Naive thymus-derived CD4-positive, alpha-beta T cell (primary cell): Measurements from ENCODE around the gene POLG2. TPM values are rescaled to one million over a fixed set of nuclear protein-coding genes. Genes with fewer than 3 reads are reported as not detected.

Experiments used
- ATAC-seq: fragments of 150-1000 bp; cut with Tn5 transposase; 2 replicates; pipeline ENCODE4 v1.10.0; 2021; ENCODE audit warnings: mild to moderate bottlenecking, moderate library complexity
- CTCF ChIA-PET: fragments of 350-600 bp; sonication (Branson Sonifier 250); formaldehyde crosslinking; loops from one replicate; lab custom pipeline; 2021; ENCODE audit warnings: antibody characterized with exemption; lab: Charles Lee
- POLR2A ChIA-PET: fragments of 350-600 bp; sonication (Branson Sonifier 250); formaldehyde crosslinking; loops from one replicate; lab custom pipeline; 2021; ENCODE audit warnings: antibody characterized with exemption, inconsistent platforms; lab: Charles Lee
- DNase-seq, 9 donors: peaks; one replicate each; pipeline versions ENCODE4 v3.0.0 to v3.0.0-alpha.2; 2020 to 2022; ENCODE audit warnings: mixed read lengths in 1 of 9
- H3K27ac ChIP-seq: one replicate; pipeline ENCODE4 v1.7.0; 2013; ENCODE audit warnings: mild to moderate bottlenecking, low read depth, low read length, moderate library complexity
- H3K27me3 ChIP-seq, 2 donors: one replicate each; pipeline ENCODE4 v1.7.0; 2013; ENCODE audit warnings: low read length in 2 of 2, mild to moderate bottlenecking in 2 of 2, moderate library complexity in 2 of 2; ENCODE audit not compliant: control insufficient read depth in 2 of 2, insufficient read depth in 2 of 2
- H3K36me3 ChIP-seq, 3 experiments: 1 replicate in 2 of 3; 2 replicates in 1 of 3; pipeline ENCODE4 v1.7.0; 2013; ENCODE audit warnings: low read length in 3 of 3, mild to moderate bottlenecking in 3 of 3, moderate library complexity in 1 of 3; ENCODE audit not compliant: insufficient read depth in 3 of 3, control insufficient read depth in 2 of 3
- H3K4me1 ChIP-seq, 2 donors: one replicate each; pipeline ENCODE4 v1.7.0; 2013; ENCODE audit warnings: low read length in 2 of 2, mild to moderate bottlenecking in 2 of 2, moderate library complexity in 1 of 2; ENCODE audit not compliant: control insufficient read depth in 2 of 2, insufficient read depth in 2 of 2
- H3K4me3 ChIP-seq: 2 replicates; pipeline ENCODE4 v1.7.0; 2013; ENCODE audit warnings: mild to moderate bottlenecking, low read length
- H3K9me3 ChIP-seq, 3 experiments: 1 replicate in 2 of 3; 2 replicates in 1 of 3; pipeline ENCODE4 v1.7.0; 2013; ENCODE audit warnings: low read length in 3 of 3; ENCODE audit not compliant: control insufficient read depth in 2 of 3
- H3K27ac Mint-ChIP-seq, 9 donors: one replicate each; pipeline ENCODE4 v1.8.0; 2020 to 2022; ENCODE audit warnings: mixed read lengths in 9 of 9, mild to moderate bottlenecking in 8 of 9, moderate library complexity in 5 of 9, inconsistent platforms in 2 of 9
- H3K27me3 Mint-ChIP-seq, 5 donors: one replicate each; pipeline ENCODE4 v1.8.0; 2021 to 2022; ENCODE audit warnings: mixed read lengths in 5 of 5, mild to moderate bottlenecking in 1 of 5
- H3K36me3 Mint-ChIP-seq, 5 donors: one replicate each; pipeline ENCODE4 v1.8.0; 2020 to 2022; ENCODE audit warnings: mixed read lengths in 5 of 5, mild to moderate bottlenecking in 3 of 5, inconsistent platforms in 1 of 5
- H3K4me1 Mint-ChIP-seq, 7 donors: one replicate each; pipeline ENCODE4 v1.8.0; 2020 to 2022; ENCODE audit warnings: mixed read lengths in 7 of 7, mild to moderate bottlenecking in 3 of 7, inconsistent platforms in 1 of 7
- H3K4me3 Mint-ChIP-seq, 10 donors: one replicate each; pipeline ENCODE4 v1.8.0; 2020 to 2022; ENCODE audit warnings: mild to moderate bottlenecking in 10 of 10, mixed read lengths in 10 of 10, moderate library complexity in 6 of 10, inconsistent platforms in 2 of 10
- H3K9me3 Mint-ChIP-seq, 11 donors: one replicate each; pipeline ENCODE4 v1.8.0; 2020 to 2022; ENCODE audit warnings: mixed read lengths in 11 of 11, mild to moderate bottlenecking in 4 of 11, inconsistent platforms in 1 of 11, moderate library complexity in 1 of 11
- intact Hi-C, 2 donors: fragments of 100-400 bp; cut with micrococcal nuclease; formaldehyde crosslinking; loops; one replicate each; pipeline ENCODE4 v1.15.1; 2023
- polyA plus RNA-seq, 2 donors: library from polyadenylated mRNA; unstranded; fragments of 300-500 nt; fragmentation: Illumina TruSeq; gene quantifications; one replicate each; pipeline ENCODE4 v1.2.3, GENCODE V29; 2021
- total RNA-seq, 6 experiments: library from RNA in 5 of 6; stranded (reverse) in 5 of 6; gene quantifications; 1 replicate in 5 of 6; 2 replicates in 1 of 6; pipeline ENCODE4 v1.2.3 and lab custom pipeline; 2021 to 2026

Gene POLG2
- total and polyA plus RNA-seq, 7 experiments from 2014 or later: 7.4 to 69.6 (median 41.5) TPM

DNA sequence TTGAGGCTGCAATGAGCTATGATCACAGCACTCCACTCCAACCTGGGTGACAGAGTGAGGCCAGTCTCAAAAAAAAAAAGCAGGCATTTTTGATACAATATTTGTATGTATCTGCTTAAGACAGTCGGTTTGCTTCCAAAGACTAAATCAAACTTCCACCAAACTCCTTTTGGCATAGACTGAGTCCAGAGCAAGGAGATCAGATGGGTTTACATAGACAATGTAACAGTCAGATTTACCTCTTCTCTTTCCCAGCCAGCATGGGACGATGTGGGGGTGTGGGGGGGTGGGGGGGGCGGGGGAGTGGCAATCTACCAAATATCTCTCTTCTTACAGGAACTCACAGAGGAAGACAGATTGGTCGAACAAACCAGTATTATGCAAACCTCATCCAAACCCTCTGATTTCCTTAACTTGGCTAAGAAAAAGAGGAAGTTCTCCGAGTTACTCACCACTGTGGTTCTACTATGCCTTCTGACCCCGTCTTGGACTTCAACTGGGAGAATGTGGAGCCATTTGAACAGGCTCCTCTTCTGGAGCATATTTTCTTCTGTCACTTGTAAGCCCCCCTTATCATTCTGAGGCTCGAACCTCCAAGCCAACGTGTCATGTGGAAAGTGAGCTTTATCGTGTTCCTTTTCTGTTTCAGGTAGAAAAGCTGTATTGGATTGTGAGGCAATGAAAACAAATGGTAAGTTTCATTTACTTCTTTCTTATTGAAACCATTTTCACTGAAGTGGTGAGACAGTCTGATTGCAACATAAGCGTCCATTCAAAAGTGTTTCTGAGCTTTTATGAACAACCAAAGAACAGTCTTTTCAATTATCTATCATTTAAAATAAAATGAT lies 48.0 kb downstream of the POLG2 start, which contains the start of gene MILR1:
Gene MILR1, plus strand, starts transcription at position 451 of the 848 bp plus-strand sequence. Its CDS starts 54 bp downstream, at position 505.
- H3K4me1 Mint-ChIP-seq: peaks cover 5 to 25% (median 9%) of the 10 kb centered on the region in 7 donors
- no peaks in the 10 kb centered on the region for H3K36me3 Mint-ChIP-seq
- peak within 1 kb of the TSS in 6 of 10 donors; percentile 36 to 73 (median 60) for H3K4me3 Mint-ChIP-seq
- no peaks in the 10 kb centered on the region for H3K36me3 ChIP-seq
- H3K27ac Mint-ChIP-seq: peak within 1 kb of the TSS in 8 of 9 donors; percentile 21 to 92 (median 58)
- no peaks in the 10 kb centered on the region for H3K9me3 Mint-ChIP-seq
- H3K27me3 ChIP-seq: no peaks in the 10 kb centered on the region
- peaks cover 0 to 2% (median 0%) of the 10 kb centered on the region in 5 donors for H3K27me3 Mint-ChIP-seq
- no peak within 1 kb of the TSS for H3K27ac ChIP-seq
- ChIA-PET POLR2A (interaction anchor here (1.3 to 1.6 kb wide), 3 partner anchors 42 to 56 kb away, joined by 3 to 7 read pairs (median 5); no protein-coding TSS in a partner anchor), CTCF (interaction anchor here (0.5 to 1.5 kb wide), 3 partner anchors 27 to 281 kb away, joined by 3 to 4 read pairs (median 4); no protein-coding TSS in a partner anchor)
- H3K9me3 ChIP-seq: no peaks in the 10 kb centered on the region
- H3K4me3 ChIP-seq: no peak within 1 kb of the TSS
- ATAC-seq: peak; percentile 93
- intact Hi-C loops: no loop called here
- DNase-seq: no peak
- no peaks in the 10 kb centered on the region for H3K4me1 ChIP-seq

DNA sequence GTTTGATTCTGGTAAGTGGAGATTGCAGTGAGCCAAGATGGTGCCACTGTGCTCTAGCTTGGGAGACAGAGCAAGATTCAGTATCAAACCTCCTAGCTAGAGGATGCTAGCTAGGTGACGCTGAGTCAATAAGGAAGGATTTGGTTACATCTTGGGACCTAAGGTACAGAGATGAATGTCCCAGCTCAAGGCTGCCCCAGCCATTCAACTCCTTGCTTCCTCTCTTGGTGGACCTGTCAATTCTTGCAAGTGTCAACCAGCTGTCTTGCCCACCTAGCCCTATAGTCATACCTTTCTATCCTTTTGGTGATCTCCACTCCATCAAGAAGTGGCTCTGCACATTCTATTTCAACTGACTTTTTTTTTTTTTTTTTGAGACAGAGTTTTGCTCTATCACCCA lies 49.3 kb downstream of the POLG2 start:
- no peak overlapping the region for H3K4me3 ChIP-seq
- no peaks in the 10 kb centered on the region for H3K27me3 ChIP-seq
- ATAC-seq (no peak), DNase-seq (no peak)
- Mint-ChIP-seq H3K9me3 (no peaks in the 10 kb centered on the region), H3K4me1 (peaks cover 10 to 35% (median 20%) of the 10 kb centered on the region in 7 donors), H3K27me3 (no peaks in the 10 kb centered on the region), H3K36me3 (no peaks in the 10 kb centered on the region), H3K27ac (peak overlapping the region in 1 of 9 donors; percentile 43), H3K4me3 (no peak overlapping the region)
- POLR2A ChIA-PET: interaction anchor here (0.7 to 1.6 kb wide), 3 partner anchors 51 to 665 kb away, joined by 3 to 6 read pairs (median 5); no protein-coding TSS in a partner anchor
- intact Hi-C loops: no loop called here
- no peak overlapping the region for H3K27ac ChIP-seq
- CTCF ChIA-PET: no interaction called here
- no peaks in the 10 kb centered on the region for H3K9me3 ChIP-seq
- H3K36me3 ChIP-seq: no peaks in the 10 kb centered on the region
- H3K4me1 ChIP-seq: peaks cover 3% of the 10 kb centered on the region in 2 donors

DNA sequence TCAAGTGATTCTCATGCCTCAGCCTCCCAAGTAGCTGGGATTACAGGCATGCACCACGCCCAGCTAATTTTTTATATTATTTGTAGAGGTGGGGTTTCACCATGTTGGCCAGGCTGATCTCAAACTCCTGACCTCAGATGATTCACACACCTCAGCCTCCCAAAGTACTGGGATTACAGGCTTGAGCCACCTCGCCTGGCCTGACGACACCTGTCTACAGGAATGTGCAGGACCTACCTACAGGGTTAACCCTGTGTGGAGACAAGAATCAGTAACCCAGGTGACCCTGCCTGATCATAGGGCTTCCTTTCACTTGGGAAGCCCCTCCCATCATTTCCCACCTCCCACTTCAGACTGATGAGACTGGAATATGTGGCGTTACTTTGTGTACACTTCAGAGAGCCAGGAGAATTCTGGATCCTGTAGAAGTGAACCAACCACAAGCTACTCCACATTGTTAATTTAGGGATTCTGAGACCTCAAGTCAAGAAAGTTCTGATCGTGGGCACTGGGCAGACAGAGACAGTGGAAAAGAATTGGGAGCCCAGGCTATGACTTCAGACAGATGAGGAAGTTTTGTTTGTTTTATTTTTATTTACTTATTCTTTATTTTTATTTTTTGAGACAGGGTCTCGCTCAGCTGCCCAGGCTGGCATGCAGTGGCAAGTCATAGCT lies 53.6 kb downstream of the POLG2 start:
- POLR2A ChIA-PET: interaction anchor here (1.5 kb wide), 1 partner anchor 13 kb away, joined by 7 read pairs; no protein-coding TSS in a partner anchor
- H3K27ac Mint-ChIP-seq: peak overlapping the region in 4 of 9 donors; percentile 9 to 85 (median 62)
- Histone ChIP-seq H3K4me3 (no peak overlapping the region), H3K27me3 (no peaks in the 10 kb centered on the region), H3K36me3 (no peaks in the 10 kb centered on the region), H3K4me1 (peaks cover 7 to 12% of the 10 kb centered on the region in 2 donors), H3K9me3 (peaks cover 0 to 6% (median 2%) of the 10 kb centered on the region in 3 experiments), H3K27ac (no peak overlapping the region)
- CTCF ChIA-PET: interaction anchor here (0.6 to 1.3 kb wide), 4 partner anchors 13 to 204 kb away, joined by 3 to 4 read pairs (median 4); no protein-coding TSS in a partner anchor
- intact Hi-C loops: loop anchor here in 1 of 2 donors (2.0 kb wide), 1 partner anchor 14 kb away; no protein-coding TSS in a partner anchor
- H3K4me1 Mint-ChIP-seq: peaks cover 17 to 40% (median 36%) of the 10 kb centered on the region in 7 donors
- no peaks in the 10 kb centered on the region for H3K27me3 Mint-ChIP-seq
- peak overlapping the region in 1 of 10 donors; percentile 84 for H3K4me3 Mint-ChIP-seq
- peaks cover 5 to 15% (median 10%) of the 10 kb centered on the region in 11 donors for H3K9me3 Mint-ChIP-seq
- DNase-seq: no peak
- peaks cover 4 to 15% (median 8%) of the 10 kb centered on the region in 5 donors for H3K36me3 Mint-ChIP-seq
- no peak for ATAC-seq

DNA sequence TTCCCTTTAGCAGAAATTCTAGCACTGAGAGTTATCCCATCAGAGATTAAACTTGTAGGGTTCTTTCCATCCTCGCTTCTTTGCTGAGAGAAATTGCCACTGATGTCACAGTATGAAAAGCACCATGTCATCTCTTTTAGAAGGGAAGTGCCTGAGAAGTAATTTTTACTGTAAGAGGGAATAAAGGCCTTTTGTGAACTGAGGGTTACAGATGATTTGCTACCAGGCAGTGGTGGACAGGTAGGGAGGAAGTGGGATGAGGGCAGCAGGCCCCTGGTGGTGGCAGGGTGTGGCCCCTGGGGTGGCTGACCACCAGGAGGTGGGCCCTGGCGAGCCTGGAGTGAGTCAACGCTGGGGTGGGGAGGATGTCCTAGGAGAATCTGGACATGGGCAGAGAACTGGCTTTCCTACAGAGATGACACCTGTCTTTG lies 54.3 kb downstream of the POLG2 start:
- Histone ChIP-seq H3K4me1 (peaks cover 7 to 12% of the 10 kb centered on the region in 2 donors), H3K36me3 (no peaks in the 10 kb centered on the region), H3K4me3 (no peak overlapping the region), H3K9me3 (peaks cover 0 to 12% (median 9%) of the 10 kb centered on the region in 3 experiments), H3K27me3 (no peaks in the 10 kb centered on the region), H3K27ac (peak overlapping the region; percentile 20)
- Mint-ChIP-seq H3K9me3 (peaks cover 5 to 21% (median 15%) of the 10 kb centered on the region in 11 donors), H3K4me3 (peak overlapping the region; percentile 62 to 89 (median 81)), H3K27ac (peak overlapping the region; percentile 68 to 92 (median 84)), H3K4me1 (peaks cover 17 to 40% (median 35%) of the 10 kb centered on the region in 7 donors), H3K36me3 (peaks cover 4 to 17% (median 8%) of the 10 kb centered on the region in 5 donors), H3K27me3 (no peaks in the 10 kb centered on the region)
- ChIA-PET CTCF (no interaction called here), POLR2A (interaction anchor here (1.1 to 1.3 kb wide), 3 partner anchors 14 to 63 kb away, joined by 3 to 8 read pairs (median 6); partner anchors contain the start of gene DDX5)
- DNase-seq (peak in 1 of 9 donors; percentile 43), ATAC-seq (peak; percentile 71)
- intact Hi-C loops: loop anchor here in 1 of 2 donors (2.0 kb wide), 1 partner anchor 14 kb away; no protein-coding TSS in a partner anchor

DNA sequence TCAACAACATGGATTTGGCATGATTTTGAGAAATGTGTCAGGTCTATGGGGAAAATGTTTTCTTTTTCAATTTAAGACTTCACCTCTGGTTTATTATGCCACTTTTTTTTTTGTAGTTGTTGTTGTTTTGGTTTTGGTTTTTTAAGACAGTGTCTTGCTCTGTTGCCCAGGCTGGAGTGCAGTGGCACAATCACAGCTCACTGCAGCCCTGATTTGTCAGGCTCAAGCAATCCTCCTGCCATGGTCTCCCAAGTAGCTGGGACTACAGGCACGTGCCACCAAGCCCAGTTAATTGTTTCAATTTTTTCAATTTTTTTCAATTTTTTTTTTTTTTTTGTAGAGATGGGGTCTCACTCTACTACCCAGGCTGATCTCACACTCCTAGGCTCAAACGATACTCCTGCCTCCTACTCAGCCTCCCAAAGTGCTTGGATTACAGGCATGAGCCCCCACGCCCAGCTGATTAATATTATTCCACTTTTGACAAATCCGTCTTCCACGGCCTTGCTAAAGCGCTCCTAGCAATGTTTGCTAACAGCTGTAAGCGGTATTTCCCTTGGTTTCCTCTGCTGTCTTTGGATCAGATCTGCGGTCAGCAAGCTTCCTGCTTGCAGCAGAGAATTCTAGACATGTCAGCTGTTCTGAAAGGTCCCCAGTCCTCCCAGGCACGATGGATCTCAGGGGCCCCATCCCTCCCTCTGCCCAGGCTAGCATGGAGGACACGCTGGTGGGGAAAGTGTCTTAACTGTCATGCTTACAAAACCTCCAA lies 54.9 kb downstream of the POLG2 start:
- ChIA-PET CTCF (interaction anchor here (0.7 kb wide), 1 partner anchor 170 kb away, joined by 8 read pairs; no protein-coding TSS in a partner anchor), POLR2A (interaction anchor here (1.1 to 1.3 kb wide), 3 partner anchors 14 to 63 kb away, joined by 3 to 8 read pairs (median 6); partner anchors contain the start of gene DDX5)
- Mint-ChIP-seq H3K36me3 (peaks cover 4 to 22% (median 9%) of the 10 kb centered on the region in 5 donors), H3K27ac (peak overlapping the region; percentile 68 to 92 (median 84)), H3K4me1 (peaks cover 17 to 40% (median 31%) of the 10 kb centered on the region in 7 donors), H3K27me3 (no peaks in the 10 kb centered on the region), H3K9me3 (peaks cover 5 to 27% (median 21%) of the 10 kb centered on the region in 11 donors), H3K4me3 (peak overlapping the region; percentile 62 to 89 (median 81))
- Histone ChIP-seq H3K36me3 (no peaks in the 10 kb centered on the region), H3K27ac (peak overlapping the region; percentile 20), H3K4me3 (no peak overlapping the region), H3K9me3 (peaks cover 0 to 18% (median 11%) of the 10 kb centered on the region in 3 experiments), H3K4me1 (peaks cover 7 to 12% of the 10 kb centered on the region in 2 donors), H3K27me3 (no peaks in the 10 kb centered on the region)
- intact Hi-C loops: loop anchor here in 1 of 2 donors (2.0 kb wide), 1 partner anchor 15 kb away; no protein-coding TSS in a partner anchor
- peak in 8 of 9 donors; percentile 25 to 53 (median 43) for DNase-seq
- peak; percentile 87 for ATAC-seq
